ENCODE data around the gene INPP5D.
"Not testable (repeated sequence)": the region's sequence is repeated elsewhere in the genome, so short reads cannot be mapped to it uniquely, and the experiment has no call there.

The INPP5D gene

GRCh38 chr2:233186851-233187250, 126.7 kb downstream of the INPP5D start:
- no peak overlapping the region for H3K4me3 ChIP-seq (replicated peaks; ENCODE audit: low read depth, low read length)
- no peak for DNase-seq (ENCODE audit: low read depth)
- no peak for TF ChIP-seq CTCF (IDR thresholded peaks at IDR 0.05; ENCODE audit: low read length, missing control alignments)

GRCh38 chr2:233189025-233189424, 128.9 kb downstream of the INPP5D start:
- DNase-seq (ENCODE audit: low read depth) = no peak
- no peak for TF ChIP-seq CTCF (IDR thresholded peaks at IDR 0.05; ENCODE audit: low read length, missing control alignments)
- no peak overlapping the region for H3K4me3 ChIP-seq (replicated peaks; ENCODE audit: low read depth, low read length)

DNA sequence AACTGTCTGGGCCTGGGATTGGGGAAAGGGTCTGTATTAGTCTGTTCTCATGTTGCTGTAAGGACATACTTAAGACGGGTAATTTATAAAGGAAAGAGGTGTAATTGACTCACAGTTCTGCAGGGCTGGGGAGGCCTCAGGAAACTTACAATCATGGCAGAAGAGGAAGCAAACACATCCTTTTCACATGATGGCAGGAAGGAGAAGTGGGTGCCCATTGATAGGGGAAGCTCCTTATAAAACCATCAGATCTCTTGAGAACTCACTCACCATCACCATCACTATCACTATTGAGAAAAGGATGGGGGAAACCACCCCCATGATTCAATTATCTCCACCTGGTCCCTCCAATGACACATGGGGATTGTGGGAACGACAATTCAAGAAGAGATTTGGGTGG, 130.9 kb downstream of the INPP5D start:
- H3K4me3 ChIP-seq (replicated peaks; ENCODE audit: low read depth, low read length); DNase-seq (ENCODE audit: low read depth): not testable (repeated sequence)

DNA sequence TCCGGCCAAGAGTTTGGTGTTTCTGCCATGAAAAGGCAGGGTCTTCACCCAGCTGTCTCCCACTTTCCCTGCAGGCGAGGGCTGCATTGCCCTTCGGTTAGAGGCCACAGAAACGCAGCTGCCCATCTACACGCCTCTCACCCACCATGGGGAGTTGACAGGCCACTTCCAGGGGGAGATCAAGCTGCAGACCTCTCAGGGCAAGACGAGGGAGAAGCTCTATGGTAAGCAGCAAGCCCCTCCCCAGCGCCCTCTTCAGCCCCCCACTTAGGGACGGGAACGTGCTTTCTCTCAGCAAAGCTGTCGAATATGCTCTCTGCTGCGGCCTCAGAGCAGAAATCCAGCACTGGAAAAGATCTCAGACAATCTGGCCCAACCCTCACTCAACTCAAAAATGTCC, 133.6 kb downstream of the INPP5D start:
- no peak for DNase-seq (ENCODE audit: low read depth)
- no peak for TF ChIP-seq CTCF (IDR thresholded peaks at IDR 0.05; ENCODE audit: low read length, missing control alignments)
- no peak overlapping the region for H3K4me3 ChIP-seq (replicated peaks; ENCODE audit: low read depth, low read length)

DNA sequence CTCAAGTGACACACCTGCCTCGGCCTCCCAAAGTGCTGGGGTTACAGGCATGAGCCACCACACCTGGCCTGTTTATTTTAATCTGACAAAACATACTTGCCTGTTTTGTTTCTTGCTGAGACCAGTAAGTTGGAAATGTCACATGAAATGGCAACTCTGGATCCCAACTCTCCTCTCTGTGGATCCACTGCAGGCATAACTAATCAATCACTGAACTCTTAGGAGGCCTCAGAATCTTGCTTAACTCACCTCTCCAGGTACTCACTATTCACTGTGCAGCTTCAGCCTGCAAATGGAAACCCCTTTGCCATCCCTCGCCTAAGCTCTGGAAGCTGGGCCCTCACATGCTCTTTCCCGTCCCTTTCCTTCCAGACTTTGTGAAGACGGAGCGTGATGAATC, 134.9 kb downstream of the INPP5D start:
- DNase-seq (ENCODE audit: low read depth) = no peak
- no peak for TF ChIP-seq CTCF (IDR thresholded peaks at IDR 0.05; ENCODE audit: low read length, missing control alignments)
- no peak overlapping the region for H3K4me3 ChIP-seq (replicated peaks; ENCODE audit: low read depth, low read length)

DNA sequence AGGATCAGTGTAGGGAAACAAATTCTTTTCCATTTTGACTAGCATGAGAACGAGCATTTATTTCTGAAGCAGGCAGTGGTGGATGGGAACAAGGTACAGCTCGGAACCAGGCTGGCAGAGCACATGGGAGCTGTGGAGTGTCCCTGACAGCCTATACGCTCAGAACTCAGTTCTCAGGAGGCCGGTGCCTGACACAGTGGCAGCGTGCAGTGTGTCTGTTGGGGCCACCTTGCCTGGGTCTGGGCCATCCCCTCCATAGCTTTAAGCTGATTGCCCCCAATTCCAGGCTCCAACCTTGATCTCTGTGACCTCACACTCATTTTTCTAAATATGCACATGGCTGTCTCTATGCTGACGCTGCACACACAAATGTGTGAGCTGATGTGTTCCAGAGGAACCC, 136.9 kb downstream of the INPP5D start:
- no peak for DNase-seq (ENCODE audit: low read depth)
- TF ChIP-seq CTCF (IDR thresholded peaks at IDR 0.05; ENCODE audit: low read length, missing control alignments) = no peak
- no peak overlapping the region for H3K4me3 ChIP-seq (replicated peaks; ENCODE audit: low read depth, low read length)

GRCh38 chr2:233198026-233198425, 137.9 kb downstream of the INPP5D start:
- no peak for TF ChIP-seq CTCF (IDR thresholded peaks at IDR 0.05; ENCODE audit: low read length, missing control alignments)
- no peak overlapping the region for H3K4me3 ChIP-seq (replicated peaks; ENCODE audit: low read depth, low read length)
- DNase-seq (ENCODE audit: low read depth) = no peak

DNA sequence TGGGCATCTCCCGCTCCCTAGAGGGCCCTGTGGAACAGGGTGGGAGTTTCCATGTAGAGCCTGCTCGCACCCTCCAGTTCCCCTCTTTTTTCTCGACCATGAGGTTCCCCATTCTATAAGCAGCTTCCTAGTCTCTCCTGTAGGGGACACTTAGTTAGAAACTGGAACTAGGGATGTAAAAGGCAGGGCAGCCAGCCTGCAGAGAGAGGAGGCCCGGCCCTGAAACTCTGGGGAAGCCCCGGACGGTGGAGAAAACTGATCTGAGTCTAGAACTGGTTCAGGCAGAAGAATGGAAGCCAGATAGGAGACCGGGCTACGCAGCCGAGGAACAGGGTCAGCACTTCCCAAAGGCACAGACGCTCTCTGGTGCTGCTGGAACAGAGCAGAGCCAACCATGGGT, 139.7 kb downstream of the INPP5D start:
- TF ChIP-seq CTCF (IDR thresholded peaks at IDR 0.05; ENCODE audit: low read length, missing control alignments) = no peak
- H3K4me3 ChIP-seq (replicated peaks; ENCODE audit: low read depth, low read length) = no peak overlapping the region
- DNase-seq (ENCODE audit: low read depth) = no peak

DNA sequence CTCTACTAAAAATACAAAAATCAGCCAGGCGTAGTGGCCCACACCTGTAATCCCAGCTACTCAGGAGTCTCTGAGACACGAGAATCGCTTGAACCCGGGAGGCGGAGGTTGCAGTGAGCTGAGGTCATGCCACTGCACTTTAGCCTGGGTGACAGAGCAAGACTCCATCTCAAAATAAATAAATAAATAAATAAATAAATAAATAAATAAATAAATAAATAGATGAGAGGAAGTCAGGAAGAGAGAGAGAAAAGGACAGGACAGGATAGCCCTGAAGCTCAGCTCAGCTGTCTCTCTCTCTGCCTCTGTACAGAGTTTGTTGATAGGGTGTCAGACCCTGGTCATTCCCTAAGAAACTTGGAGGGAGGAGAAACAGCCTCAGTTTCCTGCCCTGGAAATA, 140.6 kb downstream of the INPP5D start:
- not testable (repeated sequence) for DNase-seq (ENCODE audit: low read depth); H3K4me3 ChIP-seq (replicated peaks; ENCODE audit: low read depth, low read length)
